ENCODE measurements around the gene HK3.

- TF ChIP-seq E2F5 (CRISPR knock-in tag; IDR thresholded peaks at IDR 0.05) (no peak), ATF3 (CRISPR knock-in tag; conservative IDR thresholded peaks at IDR 0.05) (no peak), OVOL2 (CRISPR knock-in tag; IDR thresholded peaks at IDR 0.05; ENCODE audit: borderline replicate concordance) (no peak), CTCF (IDR thresholded peaks at IDR 0.05) (no peak)
Measured at GRCh38 chr5:176927562-176927961, 28.4 kb upstream of the HK3 start.

All from WTC11 (cell line).